ENCODE measurements around the gene TBXAS1. TPM values are rescaled to one million over a fixed set of nuclear protein-coding genes. Genes with fewer than 3 reads are reported as not detected.

Gene TBXAS1
- total RNA-seq, 4 donors from 2014 or later = 9.0 to 22.2 (median 14.6) TPM

- 74 to 92% methylated on average over 3 to 9 of the region's 9 CpGs for WGBS, 2 donors (ENCODE audit: low coverage in 1 of 2)
- no peak for TF ChIP-seq EP300 (IDR thresholded peaks at IDR 0.05; ENCODE audit: low read depth)
- TF ChIP-seq CTCF (IDR thresholded peaks at IDR 0.05) = no peak
- TF ChIP-seq POLR2AphosphoS5 (IDR thresholded peaks at IDR 0.05) = no peak
- TF ChIP-seq POLR2A (IDR thresholded peaks at IDR 0.05) = no peak
- Histone ChIP-seq H3K4me1 (peaks cover 0 to 4% (median 0%) of the 10 kb centered on the region in 4 donors), H3K4me3 (no peak overlapping the region), H3K9me3 (no peaks in the 10 kb centered on the region), H3K27ac (no peak overlapping the region), H3K27me3 (no peaks in the 10 kb centered on the region), H3K36me3 (no peaks in the 10 kb centered on the region)
- no peak for DNase-seq
- intact Hi-C loops (cut with DNase I; ENCODE audit: low total_unique reads) (no loop called here), in situ Hi-C loops (cut with MboI; ENCODE audit: low pct_ligation_motif_present in 1 of 4, low pct_unique_long_range_greater_than_20kb in 1 of 4, low sequenced_read_pairs in 3 of 4) (no loop called here)
Measured at GRCh38 chr7:139874302-139874629, 45.2 kb downstream of the TBXAS1 start.

- no peak for DNase-seq
- Histone ChIP-seq H3K27ac (no peak overlapping the region), H3K4me1 (peaks cover 0 to 3% (median 0%) of the 10 kb centered on the region in 4 donors), H3K36me3 (no peaks in the 10 kb centered on the region), H3K4me3 (no peak overlapping the region), H3K27me3 (no peaks in the 10 kb centered on the region), H3K9me3 (no peaks in the 10 kb centered on the region)
- no peak for TF ChIP-seq EP300 (IDR thresholded peaks at IDR 0.05; ENCODE audit: low read depth)
- TF ChIP-seq POLR2A (IDR thresholded peaks at IDR 0.05) = no peak
- no peak for TF ChIP-seq POLR2AphosphoS5 (IDR thresholded peaks at IDR 0.05)
- no peak for TF ChIP-seq CTCF (IDR thresholded peaks at IDR 0.05)
- in situ Hi-C loops (cut with MboI; ENCODE audit: low pct_ligation_motif_present in 1 of 4, low pct_unique_long_range_greater_than_20kb in 1 of 4, low sequenced_read_pairs in 3 of 4) = no loop called here
- 68 to 83% methylated on average over 1 to 7 of the region's 7 CpGs for WGBS, 2 donors (ENCODE audit: low coverage in 1 of 2)
- intact Hi-C loops (cut with DNase I; ENCODE audit: low total_unique reads) = no loop called here
Measured at GRCh38 chr7:139875821-139876241, 46.8 kb downstream of the TBXAS1 start.

- 92 to 94% methylated on average over 7 to 8 of the region's 8 CpGs for WGBS, 2 donors (ENCODE audit: low coverage in 1 of 2)
- intact Hi-C loops (cut with DNase I; ENCODE audit: low total_unique reads) = no loop called here
- in situ Hi-C loops (cut with MboI; ENCODE audit: low pct_ligation_motif_present in 1 of 4, low pct_unique_long_range_greater_than_20kb in 1 of 4, low sequenced_read_pairs in 3 of 4) = no loop called here
Measured at GRCh38 chr7:139876622-139877283, 47.7 kb downstream of the TBXAS1 start.

GRCh38 chr7:139883814-139884213, 54.8 kb downstream of the TBXAS1 start:
- Histone ChIP-seq H3K4me3 (no peak overlapping the region), H3K9me3 (no peaks in the 10 kb centered on the region), H3K36me3 (no peaks in the 10 kb centered on the region), H3K4me1 (peaks cover 0 to 11% (median 0%) of the 10 kb centered on the region in 4 donors), H3K27ac (no peak overlapping the region), H3K27me3 (no peaks in the 10 kb centered on the region)
- DNase-seq = no peak
- TF ChIP-seq POLR2A (IDR thresholded peaks at IDR 0.05) = no peak
- in situ Hi-C loops (cut with MboI; ENCODE audit: low pct_ligation_motif_present in 1 of 4, low pct_unique_long_range_greater_than_20kb in 1 of 4, low sequenced_read_pairs in 3 of 4) (no loop called here), intact Hi-C loops (cut with DNase I; ENCODE audit: low total_unique reads) (no loop called here)
- 83 to 89% methylated on average over 3 of the region's 3 CpGs for WGBS, 2 donors (ENCODE audit: low coverage in 1 of 2)

More at GRCh38 chr7:139876622-139877283, 47.7 kb downstream of the TBXAS1 start:
- TF ChIP-seq EP300 (IDR thresholded peaks at IDR 0.05; ENCODE audit: low read depth) (no peak), POLR2A (IDR thresholded peaks at IDR 0.05) (no peak), CTCF (IDR thresholded peaks at IDR 0.05) (no peak), POLR2AphosphoS5 (IDR thresholded peaks at IDR 0.05) (no peak)
- Histone ChIP-seq H3K27me3 (no peaks in the 10 kb centered on the region), H3K9me3 (no peaks in the 10 kb centered on the region), H3K27ac (no peak overlapping the region), H3K36me3 (no peaks in the 10 kb centered on the region), H3K4me1 (no peaks in the 10 kb centered on the region), H3K4me3 (no peak overlapping the region)
- no peak for DNase-seq

- Histone ChIP-seq H3K4me1 (peaks cover 0 to 11% (median 0%) of the 10 kb centered on the region in 4 donors), H3K27ac (no peak overlapping the region), H3K4me3 (no peak overlapping the region), H3K27me3 (no peaks in the 10 kb centered on the region), H3K36me3 (no peaks in the 10 kb centered on the region), H3K9me3 (no peaks in the 10 kb centered on the region)
- in situ Hi-C loops (cut with MboI; ENCODE audit: low pct_ligation_motif_present in 1 of 4, low pct_unique_long_range_greater_than_20kb in 1 of 4, low sequenced_read_pairs in 3 of 4) = no loop called here
- TF ChIP-seq CTCF (IDR thresholded peaks at IDR 0.05) (no peak), POLR2A (IDR thresholded peaks at IDR 0.05) (no peak), POLR2AphosphoS5 (IDR thresholded peaks at IDR 0.05) (no peak), EP300 (IDR thresholded peaks at IDR 0.05; ENCODE audit: low read depth) (no peak)
- WGBS, 2 donors (ENCODE audit: low coverage in 1 of 2) = 92% methylated on average over 7 of the region's 7 CpGs; no CpG with 5 or more reads in 1 of the 2 donors
- intact Hi-C loops (cut with DNase I; ENCODE audit: low total_unique reads) = no loop called here
- DNase-seq = no peak
Measured at GRCh38 chr7:139884441-139884840, 55.4 kb downstream of the TBXAS1 start.

Measured in transverse colon (tissue), 4 donors.